IPS DF 4.7 (cell line): Measurements from ENCODE around the gene CDK6.
"Not testable (repeated sequence)": the region's sequence is repeated elsewhere in the genome, so short reads cannot be mapped to it uniquely, and the experiment has no call there.

Experiments
- DNase-seq: peaks from one replicate; pipeline ENCODE4 v3.0.0-alpha.2; 2013; ENCODE audit warnings: low spot score; ENCODE audit errors: extremely low read depth

CDK6 gene

GRCh38 chr7:92626281-92626809, 210.0 kb downstream of the CDK6 start:
- no peak for DNase-seq

- no peak for DNase-seq
Measured at GRCh38 chr7:92625617-92626016, 210.8 kb downstream of the CDK6 start.

GRCh38 chr7:92624298-92624996, 211.9 kb downstream of the CDK6 start:
- DNase-seq = no peak

- no peak for DNase-seq
Measured at GRCh38 chr7:92623544-92623943, 212.8 kb downstream of the CDK6 start.

GRCh38 chr7:92622685-92623084, 213.7 kb downstream of the CDK6 start:
- no peak for DNase-seq

GRCh38 chr7:92622030-92622429, 214.3 kb downstream of the CDK6 start:
- DNase-seq = no peak

GRCh38 chr7:92621561-92622023, 214.8 kb downstream of the CDK6 start:
- DNase-seq = no peak

- no peak for DNase-seq
Measured at GRCh38 chr7:92621026-92621540, 215.3 kb downstream of the CDK6 start.

GRCh38 chr7:92615861-92616260, 220.5 kb downstream of the CDK6 start:
- no peak for DNase-seq

GRCh38 chr7:92614660-92615174, 221.7 kb downstream of the CDK6 start:
- no peak for DNase-seq

- DNase-seq = no peak
Measured at GRCh38 chr7:92613720-92614119, 222.7 kb downstream of the CDK6 start.

- DNase-seq = no peak
Measured at GRCh38 chr7:92613214-92613613, 223.2 kb downstream of the CDK6 start.

- DNase-seq = no peak
Measured at GRCh38 chr7:92612501-92612900, 223.9 kb downstream of the CDK6 start.

- DNase-seq = no peak
Measured at GRCh38 chr7:92611735-92612134, 224.6 kb downstream of the CDK6 start.

GRCh38 chr7:92609921-92610518, 226.4 kb downstream of the CDK6 start:
- DNase-seq = no peak

GRCh38 chr7:92608380-92609322, 227.7 kb downstream of the CDK6 start:
- no peak for DNase-seq

GRCh38 chr7:92606985-92607384, 229.4 kb downstream of the CDK6 start:
- no peak for DNase-seq

- DNase-seq = not testable (repeated sequence)
Measured at GRCh38 chr7:92604517-92604916, 231.9 kb downstream of the CDK6 start.

- no peak for DNase-seq
Measured at GRCh38 chr7:92603089-92603445, 233.3 kb downstream of the CDK6 start.

GRCh38 chr7:92602352-92603088, 233.9 kb downstream of the CDK6 start:
- DNase-seq = no peak
